Measurements from ENCODE around the gene TRMT10B. TPM values are rescaled to one million over a fixed set of nuclear protein-coding genes. Genes with fewer than 3 reads are reported as not detected.
"Not testable (repeated sequence)": the region's sequence is repeated elsewhere in the genome, so short reads cannot be mapped to it uniquely, and the experiment has no call there.

TRMT10B gene
- total RNA-seq, 1 donor from 2014 or later: 13.2 TPM

GRCh38 chr9:37760416-37761161 lies 7.0 kb downstream of the TRMT10B start:
- intact Hi-C loops (cut with micrococcal nuclease): no loop called here
- Mint-ChIP-seq H3K36me3 (ENCODE audit: low read depth) (peaks cover 22% of the 10 kb centered on the region), H3K4me1 (peaks cover under 1% of the 10 kb centered on the region), H3K27ac (no peak overlapping the region), H3K27me3 (no peaks in the 10 kb centered on the region), H3K9me3 (no peaks in the 10 kb centered on the region), H3K4me3 (no peak overlapping the region)
- DNase-seq: no peak

- no peak overlapping the region for H3K27ac Mint-ChIP-seq
- no peaks in the 10 kb centered on the region for H3K4me1 Mint-ChIP-seq
- H3K9me3 Mint-ChIP-seq: no peaks in the 10 kb centered on the region
Observed at GRCh38 chr9:37761511-37761910, 7.9 kb downstream of the TRMT10B start.

DNA sequence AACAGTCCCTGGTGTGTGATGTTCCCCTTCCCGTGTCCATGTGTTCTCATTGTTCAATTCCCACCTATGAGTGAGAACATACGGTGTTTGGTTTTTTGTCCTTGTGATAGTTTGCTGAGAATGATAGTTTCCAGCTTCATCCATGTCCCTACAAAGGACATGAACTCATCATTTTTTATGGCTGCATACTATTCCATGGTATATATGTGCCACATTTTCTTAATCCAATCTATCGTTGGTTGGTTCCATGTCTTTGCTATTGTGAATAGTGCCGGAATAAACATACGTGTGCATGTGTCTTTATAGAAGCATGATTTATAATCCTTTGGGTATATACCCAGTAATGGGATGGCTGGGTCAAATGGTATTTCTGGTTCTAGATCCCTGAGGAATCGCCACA lies 11.7 kb downstream of the TRMT10B start:
- H3K27ac Mint-ChIP-seq; H3K4me1 Mint-ChIP-seq; H3K9me3 Mint-ChIP-seq; H3K27me3 Mint-ChIP-seq; intact Hi-C loops (cut with micrococcal nuclease); H3K4me3 Mint-ChIP-seq; DNase-seq: not testable (repeated sequence)
- H3K36me3 Mint-ChIP-seq (ENCODE audit: low read depth): peaks cover 41% of the 10 kb centered on the region

More at GRCh38 chr9:37761511-37761910, 7.9 kb downstream of the TRMT10B start:
- no peak overlapping the region for H3K4me3 Mint-ChIP-seq
- H3K36me3 Mint-ChIP-seq (ENCODE audit: low read depth): peaks cover 28% of the 10 kb centered on the region
- no peak for DNase-seq
- intact Hi-C loops (cut with micrococcal nuclease): no loop called here
- H3K27me3 Mint-ChIP-seq: no peaks in the 10 kb centered on the region

GRCh38 chr9:37769306-37769705 lies 15.7 kb downstream of the TRMT10B start:
- no peaks in the 10 kb centered on the region for H3K9me3 Mint-ChIP-seq
- peaks cover 52% of the 10 kb centered on the region for H3K36me3 Mint-ChIP-seq (ENCODE audit: low read depth)
- no peaks in the 10 kb centered on the region for H3K4me1 Mint-ChIP-seq
- H3K4me3 Mint-ChIP-seq: no peak overlapping the region
- no peak for DNase-seq
- intact Hi-C loops (cut with micrococcal nuclease): no loop called here
- H3K27me3 Mint-ChIP-seq: no peaks in the 10 kb centered on the region
- H3K27ac Mint-ChIP-seq: peak overlapping the region; percentile 52

GRCh38 chr9:37769995-37770394 lies 16.4 kb downstream of the TRMT10B start:
- no peak for DNase-seq
- intact Hi-C loops (cut with micrococcal nuclease): no loop called here
- no peak overlapping the region for H3K27ac Mint-ChIP-seq
- no peaks in the 10 kb centered on the region for H3K27me3 Mint-ChIP-seq
- H3K36me3 Mint-ChIP-seq (ENCODE audit: low read depth): peaks cover 54% of the 10 kb centered on the region
- no peaks in the 10 kb centered on the region for H3K4me1 Mint-ChIP-seq
- H3K9me3 Mint-ChIP-seq: no peaks in the 10 kb centered on the region
- no peak overlapping the region for H3K4me3 Mint-ChIP-seq

- Mint-ChIP-seq H3K27me3 (no peaks in the 10 kb centered on the region), H3K27ac (no peak overlapping the region), H3K4me3 (no peak overlapping the region), H3K9me3 (no peaks in the 10 kb centered on the region), H3K36me3 (ENCODE audit: low read depth) (peaks cover 68% of the 10 kb centered on the region), H3K4me1 (peaks cover 8% of the 10 kb centered on the region)
- intact Hi-C loops (cut with micrococcal nuclease): no loop called here
- DNase-seq: no peak
Observed at GRCh38 chr9:37775216-37775919, 21.8 kb downstream of the TRMT10B start.

GRCh38 chr9:37776328-37776727 lies 22.7 kb downstream of the TRMT10B start:
- no peaks in the 10 kb centered on the region for H3K27me3 Mint-ChIP-seq
- H3K36me3 Mint-ChIP-seq (ENCODE audit: low read depth): peaks cover 70% of the 10 kb centered on the region
- no peak for DNase-seq
- H3K27ac Mint-ChIP-seq: no peak overlapping the region
- peaks cover 8% of the 10 kb centered on the region for H3K4me1 Mint-ChIP-seq
- intact Hi-C loops (cut with micrococcal nuclease): no loop called here
- no peak overlapping the region for H3K4me3 Mint-ChIP-seq
- no peaks in the 10 kb centered on the region for H3K9me3 Mint-ChIP-seq

DNA sequence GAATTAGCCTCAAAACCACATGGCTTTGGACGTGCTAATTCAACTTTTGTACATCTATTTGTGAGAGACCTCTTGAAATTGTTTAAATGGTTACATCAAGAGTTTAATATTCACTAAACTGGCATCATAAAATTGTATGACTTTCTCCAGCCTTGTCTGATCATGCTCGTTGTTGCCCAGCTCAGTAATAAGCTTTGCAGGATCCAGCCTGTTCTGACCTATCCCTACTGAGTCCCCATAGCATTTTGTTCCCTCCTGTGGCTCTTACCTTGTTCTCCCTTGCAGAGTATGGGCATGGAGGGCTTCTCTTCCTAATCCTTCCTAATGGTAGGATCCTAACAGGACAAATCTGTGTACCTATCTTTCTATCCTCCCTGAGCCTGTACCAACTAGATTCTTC lies 24.9 kb downstream of the TRMT10B start:
- DNase-seq: no peak
- H3K27ac Mint-ChIP-seq: no peak overlapping the region
- peaks cover 78% of the 10 kb centered on the region for H3K36me3 Mint-ChIP-seq (ENCODE audit: low read depth)
- no peak overlapping the region for H3K4me3 Mint-ChIP-seq
- intact Hi-C loops (cut with micrococcal nuclease): no loop called here
- peaks cover 19% of the 10 kb centered on the region for H3K4me1 Mint-ChIP-seq
- no peaks in the 10 kb centered on the region for H3K9me3 Mint-ChIP-seq
- H3K27me3 Mint-ChIP-seq: no peaks in the 10 kb centered on the region

DNA sequence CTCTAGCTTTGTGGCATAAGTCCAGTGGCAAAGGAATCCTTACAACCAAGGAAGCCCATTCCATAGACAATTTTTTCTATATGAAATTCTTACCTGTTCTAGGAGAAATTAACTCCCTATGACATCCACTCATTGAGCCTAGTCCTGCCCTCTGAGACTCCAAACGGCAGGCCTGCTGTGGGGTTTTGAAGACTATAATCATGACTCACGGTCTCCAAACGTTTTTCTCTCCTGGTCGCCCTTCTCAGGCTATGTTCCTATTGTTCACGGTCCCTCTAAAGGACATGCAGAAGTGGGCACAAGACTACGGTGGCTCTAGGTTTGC lies 30.6 kb downstream of the TRMT10B start:
- intact Hi-C loops (cut with micrococcal nuclease): loop anchor here (2.0 to 10.0 kb wide), 3 partner anchors 55 to 299 kb away; partner anchors contain the start of genes POLR1E and TOMM5
- peak overlapping the region; percentile 98 for H3K4me3 Mint-ChIP-seq
- H3K4me1 Mint-ChIP-seq: peaks cover 19% of the 10 kb centered on the region
- H3K27ac Mint-ChIP-seq: peak overlapping the region; percentile 97
- H3K36me3 Mint-ChIP-seq (ENCODE audit: low read depth): peaks cover 42% of the 10 kb centered on the region
- H3K9me3 Mint-ChIP-seq: no peaks in the 10 kb centered on the region
- DNase-seq: no peak
- no peaks in the 10 kb centered on the region for H3K27me3 Mint-ChIP-seq

DNA sequence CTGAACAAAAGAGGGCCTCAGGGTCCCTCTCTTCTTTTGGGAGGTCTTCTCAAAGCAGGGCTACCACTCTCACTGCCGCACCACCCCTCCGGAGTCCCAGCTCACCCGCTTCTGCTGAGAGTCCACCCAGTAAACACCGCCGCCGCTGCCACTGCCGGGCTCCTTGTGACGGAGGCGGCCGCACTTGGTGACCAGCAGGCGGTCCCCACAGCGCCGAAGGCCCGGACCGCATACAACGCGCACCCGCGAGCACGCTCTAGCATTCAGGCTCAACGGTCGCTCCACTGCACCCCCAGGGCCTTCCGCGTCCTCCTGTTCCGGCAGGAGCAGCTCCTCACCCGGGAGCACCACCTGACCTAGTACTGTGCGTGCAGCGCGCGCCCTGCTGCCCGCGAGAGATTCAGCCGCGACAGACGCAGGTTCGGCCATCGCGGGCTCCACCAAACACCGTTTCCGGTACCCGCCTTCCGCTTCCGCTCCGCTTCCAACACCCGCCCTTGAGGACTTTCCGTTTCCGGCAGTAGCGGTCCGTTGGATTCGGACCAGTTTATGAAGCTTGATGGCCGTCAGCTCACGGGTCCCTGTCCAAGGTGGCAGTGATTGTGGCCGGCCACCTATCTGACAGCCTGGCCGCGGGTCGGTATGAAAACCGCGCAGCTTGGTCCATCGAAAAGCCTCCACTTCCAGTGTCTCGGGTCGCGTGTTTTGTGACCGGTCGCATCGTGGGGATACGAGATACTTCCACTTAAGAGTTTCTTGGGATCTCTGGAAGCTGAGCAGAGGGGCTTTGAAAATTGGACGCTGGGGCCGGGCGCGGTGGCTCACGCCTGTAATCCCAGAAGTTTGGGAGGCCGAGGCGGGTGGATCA lies 31.2 kb downstream of the TRMT10B start, which contains the start of gene EXOSC3:
TSS of gene EXOSC3 (minus strand) at position 449 of the 868 bp plus-strand sequence. CDS start at position 429, 20 bp downstream.
- Mint-ChIP-seq H3K36me3 (ENCODE audit: low read depth) (peaks cover 42% of the 10 kb centered on the region), H3K4me3 (peak within 1 kb of the TSS; percentile 98), H3K4me1 (peaks cover 19% of the 10 kb centered on the region), H3K9me3 (no peaks in the 10 kb centered on the region), H3K27ac (peak within 1 kb of the TSS; percentile 97), H3K27me3 (no peaks in the 10 kb centered on the region)
- intact Hi-C loops (cut with micrococcal nuclease): loop anchor here (1.0 to 10.0 kb wide), 6 partner anchors 15 to 300 kb away; partner anchors contain the start of genes DCAF10, POLR1E, SLC25A51 and TOMM5
- peak; percentile 97 for DNase-seq

- DNase-seq: peak; percentile 55
- Mint-ChIP-seq H3K27ac (no peak overlapping the region), H3K27me3 (no peaks in the 10 kb centered on the region), H3K36me3 (ENCODE audit: low read depth) (peaks cover 25% of the 10 kb centered on the region), H3K9me3 (no peaks in the 10 kb centered on the region), H3K4me3 (no peak overlapping the region), H3K4me1 (peaks cover 26% of the 10 kb centered on the region)
- intact Hi-C loops (cut with micrococcal nuclease): loop anchor here (10.0 kb wide), 1 partner anchor 302 kb away; the partner anchor contains the start of gene POLR1E
Observed at GRCh38 chr9:37787059-37787458, 33.5 kb downstream of the TRMT10B start.

DNA sequence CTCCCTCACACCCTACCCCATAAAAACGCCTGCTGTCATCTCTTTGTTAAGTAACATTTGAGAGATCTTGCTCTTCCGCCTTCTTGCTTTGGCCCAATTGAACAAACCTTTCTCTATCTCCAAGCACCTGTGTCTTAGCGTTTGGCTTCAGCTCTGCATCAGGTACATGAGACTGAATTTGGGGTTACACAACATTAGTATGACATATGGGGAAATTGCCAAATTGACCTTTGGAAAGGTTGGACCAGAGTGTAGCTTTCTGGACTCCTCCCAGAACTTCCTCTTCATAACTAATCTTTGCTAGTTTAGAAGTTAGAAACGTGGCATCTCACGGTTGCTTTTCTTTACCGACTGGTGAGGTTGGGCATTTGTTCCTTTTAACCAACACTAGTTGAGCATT lies 34.7 kb downstream of the TRMT10B start:
- Mint-ChIP-seq H3K36me3 (ENCODE audit: low read depth) (peaks cover 15% of the 10 kb centered on the region), H3K9me3 (no peaks in the 10 kb centered on the region), H3K27ac (no peak overlapping the region)

GRCh38 chr9:37790096-37790495 lies 36.5 kb downstream of the TRMT10B start:
- Mint-ChIP-seq H3K27ac (no peak overlapping the region), H3K27me3 (peaks cover under 1% of the 10 kb centered on the region), H3K36me3 (ENCODE audit: low read depth) (peaks cover 7% of the 10 kb centered on the region), H3K4me3 (no peak overlapping the region), H3K4me1 (peaks cover 13% of the 10 kb centered on the region), H3K9me3 (no peaks in the 10 kb centered on the region)
- intact Hi-C loops (cut with micrococcal nuclease): no loop called here
- no peak for DNase-seq

More for the DNA sequence above, 34.7 kb downstream of the TRMT10B start:
- DNase-seq: no peak
- intact Hi-C loops (cut with micrococcal nuclease): loop anchor here (10.0 kb wide), 1 partner anchor 304 kb away; the partner anchor contains the start of gene POLR1E
- peaks cover 16% of the 10 kb centered on the region for H3K4me1 Mint-ChIP-seq
- H3K4me3 Mint-ChIP-seq: no peak overlapping the region
- no peaks in the 10 kb centered on the region for H3K27me3 Mint-ChIP-seq
